ENCODE data around the gene LRRFIP2. TPM values are rescaled to one million over a fixed set of nuclear protein-coding genes. Genes with fewer than 3 reads are reported as not detected.

The LRRFIP2 gene
- total RNA-seq, 2 donors from 2014 or later, result 82.3 to 142 TPM

GRCh38 chr3:37100411-37100810 lies 74.0 kb downstream of the LRRFIP2 start:
- H3K36me3 ChIP-seq, result peaks cover 10% of the 10 kb centered on the region
- H3K4me3 ChIP-seq, result no peak overlapping the region

GRCh38 chr3:37099469-37099868 lies 74.9 kb downstream of the LRRFIP2 start:
- H3K27me3 ChIP-seq, result no peaks in the 10 kb centered on the region
- DNase-seq (ENCODE audit: low spot score), result no peak
- peaks cover 0 to 19% of the 10 kb centered on the region in 2 donors for H3K4me1 ChIP-seq
- H3K27ac ChIP-seq, result no peak overlapping the region
- no peak for TF ChIP-seq CTCF (IDR thresholded peaks at IDR 0.05)
- no peak overlapping the region for H3K4me3 ChIP-seq
- no peaks in the 10 kb centered on the region for H3K9me3 ChIP-seq
- H3K36me3 ChIP-seq, result peaks cover 7% of the 10 kb centered on the region

More at GRCh38 chr3:37100411-37100810, 74.0 kb downstream of the LRRFIP2 start:
- Histone ChIP-seq H3K4me1 (peaks cover 0 to 19% of the 10 kb centered on the region in 2 donors), H3K27me3 (no peaks in the 10 kb centered on the region), H3K9me3 (no peaks in the 10 kb centered on the region), H3K27ac (no peak overlapping the region)
- DNase-seq (ENCODE audit: low spot score), result no peak
- no peak for TF ChIP-seq CTCF (IDR thresholded peaks at IDR 0.05)

- H3K27ac ChIP-seq, result no peak overlapping the region
- no peak overlapping the region for H3K4me3 ChIP-seq
- H3K27me3 ChIP-seq, result no peaks in the 10 kb centered on the region
- H3K9me3 ChIP-seq, result no peaks in the 10 kb centered on the region
- H3K4me1 ChIP-seq, result peaks cover 0 to 19% of the 10 kb centered on the region in 2 donors
- H3K36me3 ChIP-seq, result peaks cover 7% of the 10 kb centered on the region
- TF ChIP-seq CTCF (IDR thresholded peaks at IDR 0.05), result no peak
- no peak for DNase-seq (ENCODE audit: low spot score)
Observed at GRCh38 chr3:37098884-37099283, 75.5 kb downstream of the LRRFIP2 start.

- Histone ChIP-seq H3K9me3 (no peaks in the 10 kb centered on the region), H3K27me3 (no peaks in the 10 kb centered on the region), H3K4me1 (peaks cover 0 to 19% of the 10 kb centered on the region in 2 donors), H3K4me3 (no peak overlapping the region), H3K36me3 (peaks cover 7% of the 10 kb centered on the region), H3K27ac (peak overlapping the region in 1 of 2 donors; percentile 19)
- no peak for TF ChIP-seq CTCF (IDR thresholded peaks at IDR 0.05)
- no peak for DNase-seq (ENCODE audit: low spot score)
Observed at GRCh38 chr3:37097776-37098175, 76.6 kb downstream of the LRRFIP2 start.

- Histone ChIP-seq H3K36me3 (peaks cover 7% of the 10 kb centered on the region), H3K27ac (peak overlapping the region in 1 of 2 donors; percentile 42)
Observed at GRCh38 chr3:37096975-37097374, 77.4 kb downstream of the LRRFIP2 start.

More at GRCh38 chr3:37096975-37097374, 77.4 kb downstream of the LRRFIP2 start:
- Histone ChIP-seq H3K9me3 (no peaks in the 10 kb centered on the region), H3K4me3 (no peak overlapping the region), H3K27me3 (no peaks in the 10 kb centered on the region), H3K4me1 (peaks cover 0 to 19% of the 10 kb centered on the region in 2 donors)
- TF ChIP-seq CTCF (IDR thresholded peaks at IDR 0.05), result no peak
- no peak for DNase-seq (ENCODE audit: low spot score)

Data from right atrium auricular region (tissue), 2 donors.